KMS-11 (cell line): ENCODE data around the gene FZD1.

Experiments
- H2AFZ ChIP-seq: fragments of 200-600 bp; sonication (generic); 2 replicates; pipeline ENCODE4 v1.6.1; 2016; ENCODE audit warnings: antibody characterized with exemption, mixed run types, low read depth
- H3K27ac ChIP-seq: fragments of 200-600 bp; sonication (generic); 2 replicates; pipeline ENCODE4 v1.6.1; 2016; ENCODE audit warnings: mild to moderate bottlenecking, mixed run types
- H3K27me3 ChIP-seq: fragments of 200-600 bp; sonication (generic); 2 replicates; pipeline ENCODE4 v1.6.1; 2017; ENCODE audit warnings: mild to moderate bottlenecking, low read depth, mixed run types, moderate library complexity; ENCODE audit not compliant: insufficient read depth
- H3K36me3 ChIP-seq: fragments of 200-600 bp; sonication (generic); 2 replicates; pipeline ENCODE4 v1.6.1; 2017; ENCODE audit warnings: mild to moderate bottlenecking, mixed run types; ENCODE audit not compliant: insufficient read depth
- H3K4me1 ChIP-seq: fragments of 200-600 bp; sonication (generic); 2 replicates; pipeline ENCODE4 v1.6.1; 2016; ENCODE audit warnings: mild to moderate bottlenecking, low read depth, mixed run types; ENCODE audit not compliant: poor library complexity, severe bottlenecking
- H3K4me2 ChIP-seq: fragments of 200-600 bp; sonication (generic); 2 replicates; pipeline ENCODE4 v1.7.0; 2016; ENCODE audit warnings: mild to moderate bottlenecking, mixed run types
- H3K4me3 ChIP-seq: fragments of 200-600 bp; sonication (generic); IDR thresholded peaks from 2 replicates; pipeline ENCODE4 v1.6.1; 2017; ENCODE audit warnings: low read depth, low read length, mixed read lengths; ENCODE audit not compliant: insufficient read depth
- H3K79me2 ChIP-seq: fragments of 200-600 bp; sonication (generic); 2 replicates; pipeline ENCODE4 v1.6.1; 2016; ENCODE audit warnings: low read depth, mixed run types; ENCODE audit not compliant: insufficient read depth
- H3K9ac ChIP-seq: fragments of 200-600 bp; sonication (generic); 2 replicates; pipeline ENCODE4 v1.6.1; 2016; ENCODE audit warnings: mild to moderate bottlenecking, mixed run types
- H4K20me1 ChIP-seq: fragments of 200-600 bp; sonication (generic); 2 replicates; pipeline ENCODE4 v1.6.1; 2016; ENCODE audit warnings: mild to moderate bottlenecking, mixed run types; ENCODE audit not compliant: insufficient read depth
- CTCF ChIP-seq: fragments of 200-600 bp; sonication (generic); conservative IDR thresholded peaks from 2 replicates; pipeline ENCODE4 v1.6.1; 2017; ENCODE audit warnings: low read depth, mild to moderate bottlenecking, antibody characterized with exemption, low read length, moderate library complexity, mixed read lengths

Gene FZD1

GRCh38 chr7:91230100-91230499 is 34.1 kb upstream of the FZD1 start:
- H3K4me2 ChIP-seq = no peak overlapping the region
- no peaks in the 10 kb centered on the region for H3K36me3 ChIP-seq
- no peaks in the 10 kb centered on the region for H3K27me3 ChIP-seq
- no peak for TF ChIP-seq CTCF
- H3K9ac ChIP-seq = no peak overlapping the region
- no peak overlapping the region for H3K4me3 ChIP-seq
- no peaks in the 10 kb centered on the region for H4K20me1 ChIP-seq
- H3K4me1 ChIP-seq = no peaks in the 10 kb centered on the region
- no peaks in the 10 kb centered on the region for H3K79me2 ChIP-seq
- no peak overlapping the region for H2AFZ ChIP-seq
- no peak overlapping the region for H3K27ac ChIP-seq

DNA sequence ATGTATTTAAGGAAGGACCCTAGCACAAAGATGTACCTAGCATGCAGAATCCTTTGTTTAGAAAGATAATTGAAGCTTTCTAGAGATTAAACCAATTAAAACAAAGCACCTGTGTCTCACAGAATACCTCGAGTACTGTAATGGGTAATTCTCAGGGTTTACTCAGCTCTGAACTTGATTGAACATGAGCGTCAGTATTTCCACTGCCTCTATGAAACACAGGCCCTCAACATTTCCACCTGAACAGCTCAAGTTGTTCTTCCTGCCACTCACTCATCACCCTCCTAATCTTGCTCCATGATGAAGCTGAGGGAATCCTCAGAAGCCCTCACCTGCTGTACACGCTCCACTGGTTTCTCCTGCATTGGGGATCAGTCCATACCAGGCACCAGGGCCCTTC is 33.7 kb upstream of the FZD1 start:
- Histone ChIP-seq H3K79me2 (no peaks in the 10 kb centered on the region), H3K4me3 (no peak overlapping the region), H3K9ac (no peak overlapping the region), H3K36me3 (no peaks in the 10 kb centered on the region), H2AFZ (no peak overlapping the region), H3K27ac (no peak overlapping the region), H3K27me3 (no peaks in the 10 kb centered on the region), H3K4me1 (no peaks in the 10 kb centered on the region), H4K20me1 (no peaks in the 10 kb centered on the region), H3K4me2 (no peak overlapping the region)
- no peak for TF ChIP-seq CTCF

GRCh38 chr7:91233212-91233611 is 31.0 kb upstream of the FZD1 start:
- H3K4me3 ChIP-seq = no peak overlapping the region
- H3K4me1 ChIP-seq = no peaks in the 10 kb centered on the region
- H3K27me3 ChIP-seq = no peaks in the 10 kb centered on the region
- H3K4me2 ChIP-seq = no peak overlapping the region
- no peaks in the 10 kb centered on the region for H3K36me3 ChIP-seq
- H2AFZ ChIP-seq = no peak overlapping the region
- no peak for TF ChIP-seq CTCF
- no peak overlapping the region for H3K27ac ChIP-seq
- no peaks in the 10 kb centered on the region for H3K79me2 ChIP-seq
- no peak overlapping the region for H3K9ac ChIP-seq
- no peaks in the 10 kb centered on the region for H4K20me1 ChIP-seq

- Histone ChIP-seq H3K27me3 (no peaks in the 10 kb centered on the region), H3K4me3 (no peak overlapping the region), H3K27ac (no peak overlapping the region), H2AFZ (no peak overlapping the region), H4K20me1 (no peaks in the 10 kb centered on the region), H3K4me2 (no peak overlapping the region), H3K36me3 (no peaks in the 10 kb centered on the region), H3K4me1 (no peaks in the 10 kb centered on the region), H3K9ac (no peak overlapping the region), H3K79me2 (no peaks in the 10 kb centered on the region)
- TF ChIP-seq CTCF = no peak
Observed at GRCh38 chr7:91235211-91235832, 28.9 kb upstream of the FZD1 start.
